Activated naive CD8-positive, alpha-beta T cell treated with anti-CD3 and anti-CD28 coated beads, Interleukin-2, amount 50 U/mL, for 24 hours (primary cell): ENCODE results near the gene TK2.

Experiments
- ATAC-seq: fragments of 150-1000 bp; cut with Tn5 transposase; one replicate; pipeline ENCODE4 v1.10.0; 2021
- DNase-seq: peaks from one replicate; pipeline ENCODE4 v3.0.0; 2021
- H3K27ac Mint-ChIP-seq: one replicate; pipeline ENCODE4 v1.8.0; 2021; ENCODE audit warnings: mild to moderate bottlenecking, mixed read lengths
- H3K27me3 Mint-ChIP-seq: one replicate; pipeline ENCODE4 v1.8.0; 2021; ENCODE audit warnings: mixed read lengths
- H3K36me3 Mint-ChIP-seq: one replicate; pipeline ENCODE4 v1.8.0; 2021; ENCODE audit warnings: low read depth, mixed read lengths
- H3K4me1 Mint-ChIP-seq: one replicate; pipeline ENCODE4 v1.8.0; 2021; ENCODE audit warnings: mixed read lengths
- H3K4me3 Mint-ChIP-seq: one replicate; pipeline ENCODE4 v1.8.0; 2021; ENCODE audit warnings: mild to moderate bottlenecking, moderate library complexity, mixed read lengths
- H3K9me3 Mint-ChIP-seq: one replicate; pipeline ENCODE4 v1.8.0; 2021; ENCODE audit warnings: mixed read lengths

TK2 gene

DNA sequence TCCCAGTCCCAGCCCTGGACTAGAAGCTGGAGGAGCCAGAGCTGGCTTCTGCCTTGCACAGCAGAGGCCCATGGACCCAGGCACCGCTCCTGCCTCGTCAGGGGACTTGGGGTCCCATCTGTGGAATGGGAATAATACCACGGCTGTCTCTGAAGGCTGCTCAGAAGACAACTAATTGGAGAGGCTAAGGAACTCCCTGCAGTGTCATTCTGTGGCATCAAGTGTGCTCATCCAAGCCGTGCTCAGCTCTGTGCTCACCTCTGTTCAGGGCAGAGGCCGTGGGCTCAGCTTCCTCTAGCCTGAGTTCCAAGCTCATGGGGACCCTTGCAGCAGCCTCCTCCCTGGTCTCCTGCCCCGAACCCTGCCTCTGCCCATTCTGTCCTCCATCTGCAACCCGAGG is 91.1 kb downstream of the TK2 start:
- DNase-seq: no peak
- Mint-ChIP-seq H3K27ac (no peak overlapping the region), H3K36me3 (no peaks in the 10 kb centered on the region), H3K4me3 (no peak overlapping the region), H3K27me3 (peaks cover 20% of the 10 kb centered on the region), H3K4me1 (no peaks in the 10 kb centered on the region), H3K9me3 (no peaks in the 10 kb centered on the region)
- no peak for ATAC-seq

- Mint-ChIP-seq H3K4me1 (no peaks in the 10 kb centered on the region), H3K27me3 (peaks cover 16% of the 10 kb centered on the region), H3K4me3 (no peak overlapping the region), H3K27ac (no peak overlapping the region), H3K36me3 (no peaks in the 10 kb centered on the region), H3K9me3 (no peaks in the 10 kb centered on the region)
- DNase-seq (no peak), ATAC-seq (no peak)
Measured at GRCh38 chr16:66458292-66458691, 91.6 kb downstream of the TK2 start.
